Measurements from ENCODE around the gene MRPL44.

The MRPL44 gene

DNA sequence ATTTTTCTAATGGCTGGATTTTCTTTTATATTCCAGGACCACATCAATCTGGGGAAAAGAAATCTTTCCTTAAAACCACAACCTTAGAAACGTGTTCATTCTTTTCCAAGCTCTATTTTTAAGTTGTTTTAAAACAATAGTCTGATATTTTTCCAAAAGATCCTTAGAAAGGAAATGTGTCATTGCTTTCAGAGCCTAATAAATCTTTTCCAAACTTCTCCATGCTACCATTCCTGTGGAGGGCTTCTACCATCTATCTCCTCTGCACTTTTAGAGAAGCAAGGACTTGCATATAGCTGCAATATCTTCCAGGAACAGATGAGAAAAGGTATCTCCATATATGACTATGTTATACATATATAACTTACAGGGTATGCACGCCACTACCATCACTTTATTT lies 33.3 kb upstream of the MRPL44 start:
- Mint-ChIP-seq H3K4me1 (no peaks in the 10 kb centered on the region), H3K4me3 (no peak overlapping the region), H3K27me3 (ENCODE audit: low read depth, poor library complexity) (no peaks in the 10 kb centered on the region), H3K36me3 (ENCODE audit: low read depth) (peaks cover 75% of the 10 kb centered on the region), H3K27ac (no peak overlapping the region), H3K9me3 (peaks cover 47% of the 10 kb centered on the region)
- DNase-seq, result no peak
- TF ChIP-seq, protein P1, sequence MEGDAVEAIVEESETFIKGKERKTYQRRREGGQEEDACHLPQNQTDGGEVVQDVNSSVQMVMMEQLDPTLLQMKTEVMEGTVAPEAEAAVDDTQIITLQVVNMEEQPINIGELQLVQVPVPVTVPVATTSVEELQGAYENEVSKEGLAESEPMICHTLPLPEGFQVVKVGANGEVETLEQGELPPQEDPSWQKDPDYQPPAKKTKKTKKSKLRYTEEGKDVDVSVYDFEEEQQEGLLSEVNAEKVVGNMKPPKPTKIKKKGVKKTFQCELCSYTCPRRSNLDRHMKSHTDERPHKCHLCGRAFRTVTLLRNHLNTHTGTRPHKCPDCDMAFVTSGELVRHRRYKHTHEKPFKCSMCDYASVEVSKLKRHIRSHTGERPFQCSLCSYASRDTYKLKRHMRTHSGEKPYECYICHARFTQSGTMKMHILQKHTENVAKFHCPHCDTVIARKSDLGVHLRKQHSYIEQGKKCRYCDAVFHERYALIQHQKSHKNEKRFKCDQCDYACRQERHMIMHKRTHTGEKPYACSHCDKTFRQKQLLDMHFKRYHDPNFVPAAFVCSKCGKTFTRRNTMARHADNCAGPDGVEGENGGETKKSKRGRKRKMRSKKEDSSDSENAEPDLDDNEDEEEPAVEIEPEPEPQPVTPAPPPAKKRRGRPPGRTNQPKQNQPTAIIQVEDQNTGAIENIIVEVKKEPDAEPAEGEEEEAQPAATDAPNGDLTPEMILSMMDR (IDR thresholded peaks at IDR 0.05), result no peak

DNA sequence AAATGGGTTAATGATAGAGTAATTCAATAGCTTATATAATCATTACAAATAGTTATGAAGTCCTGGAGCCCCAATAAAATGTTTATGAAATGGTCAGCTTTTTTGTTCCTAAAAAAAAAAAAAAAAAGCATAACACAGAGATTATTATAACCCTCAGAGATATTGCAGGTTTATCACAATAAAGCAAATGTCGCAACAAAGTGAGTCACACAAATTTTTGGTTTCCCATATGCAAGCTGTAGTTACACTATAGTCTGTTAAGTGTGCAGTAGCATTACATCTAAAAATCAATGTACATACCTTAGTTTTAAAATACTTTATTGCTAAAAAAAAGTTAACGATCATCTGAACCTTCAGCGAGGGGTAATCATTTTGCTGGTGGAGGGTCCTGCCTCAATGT lies 32.2 kb upstream of the MRPL44 start:
- H3K27me3 Mint-ChIP-seq (ENCODE audit: low read depth, poor library complexity), result no peaks in the 10 kb centered on the region
- TF ChIP-seq, protein P1 (IDR thresholded peaks at IDR 0.05), result no peak
- H3K36me3 Mint-ChIP-seq (ENCODE audit: low read depth), result peaks cover 76% of the 10 kb centered on the region
- H3K9me3 Mint-ChIP-seq, result peaks cover 47% of the 10 kb centered on the region
- no peaks in the 10 kb centered on the region for H3K4me1 Mint-ChIP-seq
- no peak overlapping the region for H3K27ac Mint-ChIP-seq
- no peak overlapping the region for H3K4me3 Mint-ChIP-seq
- no peak for DNase-seq

DNA sequence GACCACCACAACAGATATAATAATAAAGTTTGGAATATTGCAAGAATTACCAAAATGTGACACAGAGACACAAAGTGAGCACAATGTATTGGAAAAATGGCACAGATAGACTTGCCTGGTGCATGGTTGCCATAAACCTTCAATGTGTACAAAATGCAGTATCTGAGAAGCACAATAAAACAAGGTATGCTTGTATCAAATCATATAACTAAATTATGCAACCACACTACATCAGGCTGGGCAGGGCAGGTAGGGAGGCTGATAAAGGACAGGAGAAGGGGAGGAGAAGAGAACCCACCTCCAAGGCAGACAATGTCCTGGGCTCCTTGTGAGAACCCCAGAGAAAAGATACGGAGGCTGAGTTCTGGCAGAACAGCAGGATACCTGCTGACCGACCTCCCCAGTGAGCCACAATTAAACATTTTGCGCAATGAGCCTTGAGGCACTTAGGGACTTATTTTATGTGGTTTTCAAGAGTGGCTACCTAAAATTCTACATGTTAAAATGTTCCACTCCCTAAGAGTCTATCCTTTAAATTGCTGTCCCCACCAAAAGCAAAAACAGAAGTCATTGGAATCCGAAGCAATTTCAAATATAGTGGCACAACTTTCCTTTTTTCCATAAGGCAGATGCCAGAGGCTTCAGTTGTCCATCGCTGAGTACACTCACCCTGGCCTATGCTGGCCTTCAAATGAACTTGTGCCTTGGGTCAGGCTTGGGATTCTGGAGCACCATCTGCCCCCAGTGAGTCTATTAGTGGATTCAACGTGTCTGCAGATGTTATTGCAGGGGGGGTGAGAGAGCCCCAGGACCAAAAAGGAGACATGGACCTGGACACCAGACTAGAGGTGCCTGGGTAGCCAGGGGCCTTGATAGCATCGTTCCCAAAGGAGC lies 28.9 kb upstream of the MRPL44 start:
- peaks cover 4% of the 10 kb centered on the region for H3K4me1 Mint-ChIP-seq
- H3K36me3 Mint-ChIP-seq (ENCODE audit: low read depth), result peaks cover 55% of the 10 kb centered on the region
- TF ChIP-seq, protein P1 (IDR thresholded peaks at IDR 0.05), result no peak
- H3K9me3 Mint-ChIP-seq, result peaks cover 47% of the 10 kb centered on the region
- no peak overlapping the region for H3K4me3 Mint-ChIP-seq
- no peak overlapping the region for H3K27ac Mint-ChIP-seq
- no peak for DNase-seq
- no peaks in the 10 kb centered on the region for H3K27me3 Mint-ChIP-seq (ENCODE audit: low read depth, poor library complexity)

DNA sequence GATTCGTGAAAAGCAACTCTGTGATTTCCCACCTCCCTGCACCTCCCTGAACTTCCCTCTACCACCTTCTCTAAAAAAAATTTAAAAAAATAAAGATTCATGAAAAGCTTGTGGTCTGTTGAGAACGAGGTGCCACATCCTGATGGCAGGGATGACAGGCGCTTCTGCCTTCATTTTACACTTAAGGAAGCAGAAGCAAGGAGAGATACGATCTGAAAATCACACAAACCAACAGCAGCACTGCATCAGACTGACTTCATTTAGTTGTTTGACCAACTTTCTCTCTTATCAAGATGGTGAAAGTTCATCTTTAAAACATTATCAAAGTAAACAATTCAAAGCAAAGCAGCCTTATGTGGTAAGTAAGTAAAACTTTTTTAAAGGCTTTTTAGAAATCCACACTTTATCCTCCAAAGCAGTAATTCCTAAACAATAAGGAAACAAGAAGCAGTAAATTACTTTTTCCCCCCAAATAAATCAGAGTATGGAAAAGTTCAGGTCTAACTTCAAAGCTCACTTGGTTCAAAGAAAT lies 27.6 kb upstream of the MRPL44 start:
- peaks cover 45% of the 10 kb centered on the region for H3K36me3 Mint-ChIP-seq (ENCODE audit: low read depth)
- peaks cover 5% of the 10 kb centered on the region for H3K4me1 Mint-ChIP-seq
- H3K27ac Mint-ChIP-seq, result peak overlapping the region; percentile 61
- no peak overlapping the region for H3K4me3 Mint-ChIP-seq
- H3K9me3 Mint-ChIP-seq, result peaks cover 41% of the 10 kb centered on the region
- no peak for DNase-seq
- no peaks in the 10 kb centered on the region for H3K27me3 Mint-ChIP-seq (ENCODE audit: low read depth, poor library complexity)
- TF ChIP-seq, protein P1 (IDR thresholded peaks at IDR 0.05), result no peak

DNA sequence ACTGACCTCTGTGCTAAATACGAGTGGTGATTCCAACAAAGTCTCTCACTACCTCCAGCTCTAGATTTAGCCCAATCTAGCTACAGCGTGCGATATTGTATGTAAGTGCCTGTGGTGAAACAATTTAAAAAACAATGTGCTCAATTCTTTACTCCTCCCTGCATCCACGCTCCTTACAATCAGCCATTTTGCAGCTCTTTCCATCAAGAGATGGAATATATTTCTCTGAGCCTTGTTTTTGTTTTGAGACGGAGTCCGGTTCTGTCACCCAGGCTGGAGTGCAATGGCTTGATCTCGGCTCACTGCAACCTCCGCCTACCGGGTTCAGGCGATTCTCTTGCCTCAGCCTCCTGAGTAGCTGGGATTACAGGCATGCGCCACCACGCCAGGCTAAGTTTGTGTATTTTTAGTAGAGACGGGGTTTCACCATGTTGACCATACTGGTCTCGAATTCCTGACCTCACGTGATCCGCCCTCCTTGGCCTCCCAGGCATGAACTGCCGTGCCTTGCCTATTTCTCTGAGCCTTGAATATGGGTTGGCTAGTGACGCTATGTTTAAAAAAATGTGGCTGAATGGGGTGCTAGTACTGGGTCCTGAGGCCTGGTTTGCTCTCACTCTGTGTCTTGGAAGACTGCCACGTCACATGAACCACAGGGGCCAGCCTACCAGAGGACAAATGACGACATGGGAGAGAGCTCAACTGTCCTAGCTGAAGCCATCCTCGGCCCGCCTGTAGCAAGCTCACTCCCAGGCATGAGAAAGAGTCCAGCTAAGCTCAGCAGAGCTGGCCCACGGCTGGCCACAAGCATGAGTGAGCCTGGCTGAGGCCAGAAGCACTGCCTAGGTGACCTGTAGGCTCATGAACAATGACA lies 26.9 kb upstream of the MRPL44 start:
- Mint-ChIP-seq H3K27ac (peak overlapping the region; percentile 61), H3K27me3 (ENCODE audit: low read depth, poor library complexity) (no peaks in the 10 kb centered on the region)
- DNase-seq, result no peak

More for the DNA sequence above, 26.9 kb upstream of the MRPL44 start:
- Mint-ChIP-seq H3K4me1 (peaks cover 5% of the 10 kb centered on the region), H3K9me3 (peaks cover 34% of the 10 kb centered on the region), H3K36me3 (ENCODE audit: low read depth) (peaks cover 38% of the 10 kb centered on the region), H3K4me3 (no peak overlapping the region)
- TF ChIP-seq, protein P1 (IDR thresholded peaks at IDR 0.05), result no peak

Data from nephron progenitor cell (in vitro differentiated cells).